ENCODE data around the gene VIT. TPM values are rescaled to one million over a fixed set of nuclear protein-coding genes. Genes with fewer than 3 reads are reported as not detected.
A peak's percentile ranks its signal among the peaks of the same experiment; 100 is the strongest.

Gene VIT
- total and polyA plus RNA-seq, 4 donors = 0.07 to 0.17 (median 0.09) TPM; not detected in 1

GRCh38 chr2:36854241-36854640, 157.7 kb downstream of the VIT start (continued):
- TF ChIP-seq REST (IDR thresholded peaks at IDR 0.05) (no peak), SP1 (IDR thresholded peaks at IDR 0.05) (no peak), CTCF (IDR thresholded peaks at IDR 0.05; ENCODE audit: low read depth, low read length, missing input control) (no peak)

GRCh38 chr2:36855429-36855828, 158.9 kb downstream of the VIT start:
- no peaks in the 10 kb centered on the region for H3K27me3 ChIP-seq (ENCODE audit: control insufficient read depth in 4 of 4, insufficient read depth in 4 of 4, low read length in 3 of 4)
- no peak overlapping the region for H3K27ac ChIP-seq (ENCODE audit: low read depth in 1 of 2, low read length in 2 of 2)
- no peak overlapping the region for H3K9ac ChIP-seq (ENCODE audit: low read depth in 1 of 2, low read length in 2 of 2)
- H3K4me3 ChIP-seq (ENCODE audit: low read depth in 1 of 3, low read length in 3 of 3) = no peak overlapping the region
- peaks cover 0 to 9% (median 7%) of the 10 kb centered on the region in 4 donors for H3K36me3 ChIP-seq (ENCODE audit: control insufficient read depth in 4 of 4, insufficient read depth in 3 of 4, low read depth in 1 of 4, low read length in 3 of 4)
- no peak for TF ChIP-seq JUND (IDR thresholded peaks at IDR 0.05)
- no peak for TF ChIP-seq FOXA2 (IDR thresholded peaks at IDR 0.05)
- TF ChIP-seq FOXA1 (IDR thresholded peaks at IDR 0.05) = no peak
- no peak for TF ChIP-seq CTCF (IDR thresholded peaks at IDR 0.05; ENCODE audit: low read depth, low read length, missing input control)
- TF ChIP-seq MAX (IDR thresholded peaks at IDR 0.05) = no peak
- no peak for TF ChIP-seq RXRA (IDR thresholded peaks at IDR 0.05)
- TF ChIP-seq NR2F2 (IDR thresholded peaks at IDR 0.05) = no peak
- no peak for TF ChIP-seq HNF4A (conservative IDR thresholded peaks at IDR 0.05)
- TF ChIP-seq SP1 (IDR thresholded peaks at IDR 0.05) = no peak
- TF ChIP-seq EGR1 (IDR thresholded peaks at IDR 0.05; ENCODE audit: low read depth in 2 of 2) = no peak
- TF ChIP-seq HNF4G (IDR thresholded peaks at IDR 0.05) = no peak
- no peak for TF ChIP-seq YY1 (IDR thresholded peaks at IDR 0.05)
- WGBS = 97% methylated on average over 2 of the region's 2 CpGs
- peaks cover 0 to 17% (median 13%) of the 10 kb centered on the region in 4 donors for H3K4me1 ChIP-seq (ENCODE audit: control insufficient read depth in 4 of 4, insufficient read depth in 4 of 4, low read length in 3 of 4)
- no peak for DNase-seq (ENCODE audit: low spot score)
- no peaks in the 10 kb centered on the region for H3K9me3 ChIP-seq (ENCODE audit: control insufficient read depth in 4 of 4, low read length in 3 of 4)

- no peak for DNase-seq (ENCODE audit: low spot score)
- Histone ChIP-seq H3K9ac (ENCODE audit: low read depth in 1 of 2, low read length in 2 of 2) (no peak overlapping the region), H3K9me3 (ENCODE audit: control insufficient read depth in 4 of 4, low read length in 3 of 4) (no peaks in the 10 kb centered on the region), H3K27ac (ENCODE audit: low read depth in 1 of 2, low read length in 2 of 2) (no peak overlapping the region), H3K4me3 (ENCODE audit: low read depth in 1 of 3, low read length in 3 of 3) (no peak overlapping the region), H3K36me3 (ENCODE audit: control insufficient read depth in 4 of 4, insufficient read depth in 3 of 4, low read depth in 1 of 4, low read length in 3 of 4) (peaks cover 0 to 8% (median 4%) of the 10 kb centered on the region in 4 donors), H3K4me1 (ENCODE audit: control insufficient read depth in 4 of 4, insufficient read depth in 4 of 4, low read length in 3 of 4) (peaks cover 0 to 20% (median 15%) of the 10 kb centered on the region in 4 donors), H3K27me3 (ENCODE audit: control insufficient read depth in 4 of 4, insufficient read depth in 4 of 4, low read length in 3 of 4) (no peaks in the 10 kb centered on the region)
- TF ChIP-seq JUND (IDR thresholded peaks at IDR 0.05) = no peak
- peak; percentile 14 for TF ChIP-seq CTCF (IDR thresholded peaks at IDR 0.05; ENCODE audit: low read depth, low read length, missing input control)
- no peak for TF ChIP-seq EGR1 (IDR thresholded peaks at IDR 0.05; ENCODE audit: low read depth in 2 of 2)
- TF ChIP-seq REST (IDR thresholded peaks at IDR 0.05) = no peak
- TF ChIP-seq RAD21 (IDR thresholded peaks at IDR 0.05) = peak; percentile 58 to 76
- 58% methylated on average over 5 of the region's 5 CpGs for whole genome bisulfite sequencing
Measured at GRCh38 chr2:36857713-36858112, 161.2 kb downstream of the VIT start.

Data from liver (tissue), 9 donors.